Measurements from ENCODE around the gene SNX27.
"Not testable (repeated sequence)": the region's sequence is repeated elsewhere in the genome, so short reads cannot be mapped to it uniquely, and the experiment has no call there.

The SNX27 gene

GRCh38 chr1:151728151-151729054, 116.6 kb downstream of the SNX27 start:
- no peak for DNase-seq

- DNase-seq, result no peak
Measured at GRCh38 chr1:151729157-151729965, 117.5 kb downstream of the SNX27 start.

GRCh38 chr1:151729966-151730291, 118.1 kb downstream of the SNX27 start:
- no peak for DNase-seq

- DNase-seq, result no peak
Measured at GRCh38 chr1:151733126-151733525, 121.3 kb downstream of the SNX27 start.

GRCh38 chr1:151733995-151734394, 122.1 kb downstream of the SNX27 start:
- not testable (repeated sequence) for DNase-seq

- no peak for DNase-seq
Measured at GRCh38 chr1:151737026-151737425, 125.2 kb downstream of the SNX27 start.

GRCh38 chr1:151737479-151737878, 125.6 kb downstream of the SNX27 start:
- DNase-seq, result no peak

- DNase-seq, result no peak
Measured at GRCh38 chr1:151739590-151740355, 127.9 kb downstream of the SNX27 start.

GRCh38 chr1:151741516-151741915, 129.7 kb downstream of the SNX27 start:
- DNase-seq, result no peak

All from stimulated activated naive CD4-positive, alpha-beta T cell treated with Interleukin-2 at 50 U/mL for 16 hours (primary cell).